Activated naive CD4-positive, alpha-beta T cell treated with anti-CD3 and anti-CD28 coated beads, Interleukin-2, amount 50 U/mL, for 16 hours (primary cell): ENCODE results near the gene SPATA20.

ENCODE experiments used
- DNase-seq: peaks from one replicate; pipeline ENCODE4 v3.0.0-alpha.2; 2020

Gene SPATA20

GRCh38 chr17:50520483-50520882 lies 26.5 kb upstream of the SPATA20 start:
- DNase-seq = no peak

GRCh38 chr17:50521514-50521913 lies 25.5 kb upstream of the SPATA20 start:
- no peak for DNase-seq

- no peak for DNase-seq
These were observed 24.2 kb upstream of the SPATA20 start for GRCh38 chr17:50522766-50523165.

- DNase-seq = no peak
These were observed 23.8 kb upstream of the SPATA20 start for GRCh38 chr17:50523208-50523607.

GRCh38 chr17:50524838-50525237 lies 22.1 kb upstream of the SPATA20 start:
- no peak for DNase-seq

GRCh38 chr17:50527155-50527762 lies 19.7 kb upstream of the SPATA20 start:
- DNase-seq = no peak

- no peak for DNase-seq
These were observed 19.0 kb upstream of the SPATA20 start for GRCh38 chr17:50527949-50528474.

GRCh38 chr17:50529849-50530248 lies 17.1 kb upstream of the SPATA20 start:
- no peak for DNase-seq

- DNase-seq = no peak
These were observed 15.4 kb upstream of the SPATA20 start for GRCh38 chr17:50531428-50532025.

GRCh38 chr17:50532452-50533024 lies 14.4 kb upstream of the SPATA20 start, which contains the start of gene EPN3:
Gene EPN3 (plus strand): TSS chr17:50532735. CDS start chr17:50536557, 3,822 bp downstream.
- DNase-seq = no peak

- DNase-seq = no peak
These were observed 13.8 kb upstream of the SPATA20 start for GRCh38 chr17:50533185-50533584.

- DNase-seq = no peak
These were observed 13.2 kb upstream of the SPATA20 start for GRCh38 chr17:50533720-50534148.

GRCh38 chr17:50534222-50534978 lies 12.6 kb upstream of the SPATA20 start:
- no peak for DNase-seq

GRCh38 chr17:50534979-50535326 lies 12.0 kb upstream of the SPATA20 start:
- no peak for DNase-seq

- DNase-seq = no peak
These were observed 11.6 kb upstream of the SPATA20 start for GRCh38 chr17:50535407-50535806.

GRCh38 chr17:50536683-50537646 lies 10.0 kb upstream of the SPATA20 start:
- no peak for DNase-seq

- DNase-seq = no peak
These were observed 9.0 kb upstream of the SPATA20 start for GRCh38 chr17:50537721-50538548.

GRCh38 chr17:50538549-50539410 lies 8.2 kb upstream of the SPATA20 start:
- no peak for DNase-seq

- no peak for DNase-seq
These were observed 7.0 kb upstream of the SPATA20 start for GRCh38 chr17:50539762-50540559.
